Gastrocnemius medialis (tissue), 4 donors: ENCODE data around the gene SCN8A.

Experiments used
- POLR2A ChIP-seq, 2 donors: fragments of 450-650 bp; IDR thresholded peaks; one replicate each; pipeline ENCODE4 v1.6.1; 2017; ENCODE audit warnings: antibody characterized with exemption in 2 of 2, mild to moderate bottlenecking in 2 of 2, moderate library complexity in 2 of 2
- TF ChIP-seq, protein P1 (sequence below), 5 experiments: fragments of 450-650 bp in 3 of 5; fragments of 200-600 bp in 2 of 5; sonication (generic) in 2 of 5; IDR thresholded peaks in 4 of 5; conservative IDR thresholded peaks in 1 of 5; 1 replicate in 4 of 5; 2 replicates in 1 of 5; pipeline ENCODE4 v1.5.1; 2016 to 2019; ENCODE audit warnings: antibody characterized with exemption in 5 of 5, mild to moderate bottlenecking in 3 of 5, moderate library complexity in 3 of 5

DNA sequence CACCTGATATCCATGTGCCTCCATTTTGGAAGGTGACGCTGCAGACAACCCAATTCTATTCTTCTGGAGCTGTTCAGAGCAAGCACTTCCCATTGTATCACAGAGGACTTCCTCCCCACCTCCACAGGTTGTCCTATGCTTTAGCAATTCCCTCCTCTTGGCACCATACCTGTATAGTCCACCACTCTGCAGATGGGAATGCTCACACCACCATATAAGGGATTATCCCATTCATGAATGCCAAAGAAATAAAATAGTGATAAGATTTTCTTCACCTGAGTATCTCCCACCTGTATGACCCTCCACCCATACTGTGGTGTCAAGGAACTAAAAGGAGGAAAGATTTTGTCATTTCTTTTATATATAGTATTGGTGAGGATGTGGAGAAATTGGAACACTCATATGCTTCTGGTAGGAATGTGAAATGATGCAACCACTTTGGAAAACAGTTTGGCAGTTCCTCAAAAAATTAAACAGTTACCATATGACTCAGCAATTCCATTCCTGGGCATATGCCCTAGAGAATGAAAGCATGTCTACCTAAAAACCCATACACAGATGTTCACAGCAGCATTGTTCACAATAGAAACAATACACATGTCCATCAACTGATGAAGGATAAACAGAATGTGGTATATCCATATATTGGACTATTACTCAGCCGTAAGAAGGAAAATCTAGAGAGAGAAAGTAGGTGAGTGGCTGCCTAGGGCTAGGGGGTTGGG is 182.3 kb downstream of the SCN8A start:
- no peak for TF ChIP-seq POLR2A (IDR thresholded peaks at IDR 0.05)
- TF ChIP-seq, protein P1, sequence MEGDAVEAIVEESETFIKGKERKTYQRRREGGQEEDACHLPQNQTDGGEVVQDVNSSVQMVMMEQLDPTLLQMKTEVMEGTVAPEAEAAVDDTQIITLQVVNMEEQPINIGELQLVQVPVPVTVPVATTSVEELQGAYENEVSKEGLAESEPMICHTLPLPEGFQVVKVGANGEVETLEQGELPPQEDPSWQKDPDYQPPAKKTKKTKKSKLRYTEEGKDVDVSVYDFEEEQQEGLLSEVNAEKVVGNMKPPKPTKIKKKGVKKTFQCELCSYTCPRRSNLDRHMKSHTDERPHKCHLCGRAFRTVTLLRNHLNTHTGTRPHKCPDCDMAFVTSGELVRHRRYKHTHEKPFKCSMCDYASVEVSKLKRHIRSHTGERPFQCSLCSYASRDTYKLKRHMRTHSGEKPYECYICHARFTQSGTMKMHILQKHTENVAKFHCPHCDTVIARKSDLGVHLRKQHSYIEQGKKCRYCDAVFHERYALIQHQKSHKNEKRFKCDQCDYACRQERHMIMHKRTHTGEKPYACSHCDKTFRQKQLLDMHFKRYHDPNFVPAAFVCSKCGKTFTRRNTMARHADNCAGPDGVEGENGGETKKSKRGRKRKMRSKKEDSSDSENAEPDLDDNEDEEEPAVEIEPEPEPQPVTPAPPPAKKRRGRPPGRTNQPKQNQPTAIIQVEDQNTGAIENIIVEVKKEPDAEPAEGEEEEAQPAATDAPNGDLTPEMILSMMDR (IDR thresholded peaks at IDR 0.05 in 4 of 5, conservative IDR thresholded peaks at IDR 0.05 in 1 of 5), result no peak
